Fibroblast of the aortic adventitia (primary cell): ENCODE data around the gene FRY. TPM values are rescaled to one million over a fixed set of nuclear protein-coding genes. Genes with fewer than 3 reads are reported as not detected.

Source experiments
- DNase-seq: peaks from one replicate; pipeline ENCODE4 v3.0.0-alpha.2; 2010; ENCODE audit warnings: low read depth
- H3K4me3 ChIP-seq: 2 replicates; pipeline ENCODE4 v1.5.1; 2011; ENCODE audit warnings: low read depth, mild to moderate bottlenecking, control low read depth, low read length, moderate library complexity
- total RNA-seq: library from RNA; depleted of rRNA; stranded (reverse); fragments of >200 nt; gene quantifications from 2 replicates; pipeline ENCODE4 v1.2.3, GENCODE V29; 2012; ENCODE audit warnings: low replicate concordance
- TF ChIP-seq, protein P1 (sequence below): IDR thresholded peaks from 2 replicates; pipeline ENCODE4 v1.5.1; 2011; ENCODE audit warnings: mild to moderate bottlenecking, low read length, control low read depth, inconsistent platforms; ENCODE audit not compliant: insufficient read depth

Gene FRY
- total RNA-seq, 1 donor, result 4.3 TPM

DNA sequence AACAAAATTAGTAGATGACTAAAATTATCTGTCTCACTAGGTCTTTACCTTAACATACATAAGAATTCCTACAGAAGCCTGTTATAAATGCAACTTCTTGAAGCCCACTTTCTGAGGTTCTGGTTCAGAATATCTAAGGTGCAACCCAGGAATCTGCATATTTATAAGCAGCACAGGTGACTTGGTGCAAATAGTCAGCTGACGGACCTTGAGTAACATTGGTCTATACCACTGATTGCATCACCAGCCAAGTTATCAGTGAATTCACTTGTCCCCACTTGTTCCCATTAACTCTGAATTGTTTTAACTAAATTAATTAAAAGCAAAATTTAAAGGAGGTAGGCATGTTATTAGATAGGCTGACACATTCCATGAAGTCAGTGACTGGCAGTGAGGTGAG is 109.9 kb downstream of the FRY start:
- TF ChIP-seq, protein P1, sequence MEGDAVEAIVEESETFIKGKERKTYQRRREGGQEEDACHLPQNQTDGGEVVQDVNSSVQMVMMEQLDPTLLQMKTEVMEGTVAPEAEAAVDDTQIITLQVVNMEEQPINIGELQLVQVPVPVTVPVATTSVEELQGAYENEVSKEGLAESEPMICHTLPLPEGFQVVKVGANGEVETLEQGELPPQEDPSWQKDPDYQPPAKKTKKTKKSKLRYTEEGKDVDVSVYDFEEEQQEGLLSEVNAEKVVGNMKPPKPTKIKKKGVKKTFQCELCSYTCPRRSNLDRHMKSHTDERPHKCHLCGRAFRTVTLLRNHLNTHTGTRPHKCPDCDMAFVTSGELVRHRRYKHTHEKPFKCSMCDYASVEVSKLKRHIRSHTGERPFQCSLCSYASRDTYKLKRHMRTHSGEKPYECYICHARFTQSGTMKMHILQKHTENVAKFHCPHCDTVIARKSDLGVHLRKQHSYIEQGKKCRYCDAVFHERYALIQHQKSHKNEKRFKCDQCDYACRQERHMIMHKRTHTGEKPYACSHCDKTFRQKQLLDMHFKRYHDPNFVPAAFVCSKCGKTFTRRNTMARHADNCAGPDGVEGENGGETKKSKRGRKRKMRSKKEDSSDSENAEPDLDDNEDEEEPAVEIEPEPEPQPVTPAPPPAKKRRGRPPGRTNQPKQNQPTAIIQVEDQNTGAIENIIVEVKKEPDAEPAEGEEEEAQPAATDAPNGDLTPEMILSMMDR, result no peak
- DNase-seq, result no peak
- no peak overlapping the region for H3K4me3 ChIP-seq

DNA sequence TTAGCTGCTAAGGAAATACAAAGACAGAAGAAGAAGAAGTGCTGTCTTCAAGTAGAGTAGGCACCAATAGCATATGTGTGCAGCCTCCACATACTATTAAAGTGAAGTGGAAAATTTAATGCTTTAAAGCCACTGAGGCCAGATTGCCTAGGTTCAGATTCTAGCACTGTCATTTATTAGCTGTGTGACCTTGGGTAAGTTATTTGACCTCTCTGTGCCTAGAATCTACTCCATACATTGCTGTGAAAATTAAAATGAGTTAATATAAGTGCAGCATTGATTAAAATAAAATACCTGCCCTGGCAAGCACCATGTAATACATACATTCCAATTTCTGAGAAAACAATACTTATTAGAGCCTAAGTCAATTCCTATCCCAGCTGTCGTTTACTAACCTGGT is 110.5 kb downstream of the FRY start:
- TF ChIP-seq, protein P1, result no peak
- no peak for DNase-seq
- H3K4me3 ChIP-seq, result no peak overlapping the region

DNA sequence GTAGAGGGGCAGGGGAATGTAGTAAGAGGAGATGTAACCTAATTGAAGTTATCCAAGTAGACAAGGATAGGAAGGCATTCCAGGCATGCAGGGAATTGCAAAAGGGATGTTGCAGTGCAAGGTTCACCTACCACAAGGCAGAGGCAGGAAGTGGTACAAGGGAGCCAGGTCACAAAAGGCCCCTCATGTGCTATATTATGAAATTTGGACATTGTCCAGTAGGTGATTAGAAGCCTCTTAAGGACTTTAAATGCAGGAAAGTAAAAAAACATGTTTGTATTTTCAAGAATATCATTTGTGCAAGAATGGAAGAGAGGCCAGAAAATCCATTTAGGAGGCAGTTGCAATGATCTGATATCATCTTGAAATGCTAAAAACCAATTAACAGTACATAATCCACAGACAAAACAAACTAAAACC is 111.4 kb downstream of the FRY start:
- no peak overlapping the region for H3K4me3 ChIP-seq
- TF ChIP-seq, protein P1, result no peak
- peak; percentile 52 for DNase-seq

DNA sequence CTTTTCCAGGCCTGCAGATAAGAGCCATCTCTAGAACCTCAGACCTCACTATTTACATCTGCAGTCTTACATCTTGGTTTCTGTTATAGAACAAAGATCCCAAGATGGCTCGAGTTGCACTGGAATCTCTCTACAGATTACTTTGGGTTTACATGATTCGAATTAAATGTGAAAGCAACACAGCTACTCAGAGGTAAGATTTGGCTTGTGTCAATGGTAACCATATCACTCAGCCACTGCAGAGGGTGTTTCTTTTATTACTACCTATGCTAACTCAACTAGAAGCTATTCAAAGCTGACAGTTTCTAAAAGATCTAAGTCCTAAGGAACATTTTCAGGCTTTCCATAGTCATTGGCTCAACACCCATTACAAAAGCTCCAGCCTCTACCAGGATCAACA is 115.6 kb downstream of the FRY start:
- DNase-seq, result no peak
- no peak overlapping the region for H3K4me3 ChIP-seq

DNA sequence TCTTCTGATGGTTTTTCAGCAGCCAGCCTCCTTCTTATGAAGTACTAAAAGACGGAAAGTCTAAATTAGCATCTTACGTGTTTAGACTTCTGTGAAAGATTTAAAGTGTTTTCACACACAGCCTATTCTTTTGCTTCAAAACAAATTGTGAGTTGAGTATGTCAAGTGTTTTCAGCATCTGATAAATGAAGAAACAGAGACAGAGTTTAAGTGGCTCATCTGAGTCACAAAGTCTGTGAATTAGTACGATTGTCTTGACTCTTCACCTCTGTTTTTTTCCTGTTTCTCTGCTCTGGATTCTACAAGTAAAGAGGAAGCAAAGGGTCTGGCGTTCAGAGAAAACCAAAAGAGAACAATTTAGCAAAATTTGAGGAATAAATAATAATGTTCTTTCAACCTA is 116.4 kb downstream of the FRY start:
- TF ChIP-seq, protein P1, result no peak
- no peak overlapping the region for H3K4me3 ChIP-seq
- no peak for DNase-seq

More for the DNA sequence above, 115.6 kb downstream of the FRY start:
- TF ChIP-seq, protein P1, result no peak

DNA sequence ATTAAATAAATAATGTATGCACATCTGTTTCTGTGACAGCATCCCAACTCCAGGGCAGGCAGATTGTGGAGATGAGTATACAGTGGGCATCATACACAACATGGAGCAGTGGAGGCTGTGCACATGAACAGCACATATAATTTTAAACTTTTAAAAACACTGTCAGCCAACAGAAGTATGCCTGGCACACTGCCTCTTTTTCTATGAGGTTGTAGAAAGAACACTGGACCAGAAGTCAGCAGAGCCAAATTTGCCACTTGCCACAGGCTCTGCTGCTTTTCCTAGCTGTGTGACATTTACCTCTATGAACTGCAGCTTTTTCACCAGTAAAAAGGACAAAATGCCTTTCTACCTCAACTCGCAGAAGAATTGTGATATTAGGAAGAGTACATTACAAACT is 118.7 kb downstream of the FRY start:
- DNase-seq, result peak; percentile 67
- H3K4me3 ChIP-seq, result no peak overlapping the region
- TF ChIP-seq, protein P1, result no peak

DNA sequence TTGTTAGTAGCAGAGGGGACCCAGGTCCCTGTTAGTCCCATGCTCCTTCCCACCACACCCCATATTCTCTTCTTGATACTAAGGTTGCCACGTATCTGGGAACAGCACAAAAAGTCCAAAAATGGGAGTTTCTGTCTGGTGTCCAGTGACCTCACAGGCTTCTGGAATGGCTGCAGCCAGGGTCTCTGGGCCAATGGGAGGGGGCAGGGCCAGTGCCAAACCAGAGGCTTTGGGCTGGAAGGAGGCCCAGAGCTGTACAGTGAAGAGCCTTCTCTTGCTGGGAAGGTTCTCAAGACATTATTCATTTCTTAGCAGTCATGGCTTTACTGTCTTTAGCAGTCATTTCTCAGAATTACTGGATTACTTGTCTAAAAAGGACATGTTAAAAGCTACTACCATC is 119.2 kb downstream of the FRY start:
- no peak overlapping the region for H3K4me3 ChIP-seq
- TF ChIP-seq, protein P1, result no peak
- peak; percentile 95 for DNase-seq
